Measurements from ENCODE around the gene TICRR.

- TF ChIP-seq POLR2AphosphoS5 (IDR thresholded peaks at IDR 0.05) (no peak), CTCF (IDR thresholded peaks at IDR 0.05) (no peak), POLR2A (IDR thresholded peaks at IDR 0.05) (no peak)
Measured at GRCh38 chr15:89526601-89527441, 48.4 kb upstream of the TICRR start.
